Left lung (tissue), 10 donors: ENCODE measurements around the gene ADCY2. TPM values are rescaled to one million over a fixed set of nuclear protein-coding genes. Genes with fewer than 3 reads are reported as not detected.

ENCODE experiments used
- ATAC-seq: fragments of 200-7000 bp; cut with Tn5 transposase; one replicate; pipeline ENCODE4 v1.9.1; 2020; ENCODE audit warnings: moderate library complexity
- DNase-seq, 4 donors: peaks; one replicate each; pipeline ENCODE4 v3.0.0-alpha.2; 2013 to 2020
- H3K27ac ChIP-seq, 2 donors: fragments of 200-600 bp; sonication (generic) in 1 of 2; one replicate each; pipeline versions ENCODE4 v1.5.0 to v1.8.0; 2020 to 2021
- H3K27me3 ChIP-seq, 2 donors: fragments of 200-600 bp; sonication (generic) in 1 of 2; one replicate each; pipeline versions ENCODE4 v1.5.0 to v1.8.0; 2020 to 2021
- H3K36me3 ChIP-seq, 2 donors: fragments of 200-600 bp; sonication (generic) in 1 of 2; one replicate each; pipeline versions ENCODE4 v1.5.0 to v1.8.0; 2020 to 2021
- H3K4me1 ChIP-seq, 2 donors: fragments of 200-600 bp; one replicate each; pipeline ENCODE4 v1.8.0; 2021
- H3K4me3 ChIP-seq, 2 donors: fragments of 200-600 bp; sonication (generic) in 1 of 2; one replicate each; pipeline versions ENCODE4 v1.5.0 to v1.8.0; 2020 to 2021; ENCODE audit warnings: mild to moderate bottlenecking in 1 of 2
- H3K9me3 ChIP-seq, 2 donors: fragments of 200-600 bp; sonication (generic) in 1 of 2; one replicate each; pipeline versions ENCODE4 v1.5.0 to v1.8.0; 2020 to 2021
- CTCF ChIP-seq, 2 donors: fragments of 200-600 bp; sonication (generic) in 1 of 2; IDR thresholded peaks; one replicate each; pipeline versions ENCODE4 v1.5.0 to v1.8.0; 2021; ENCODE audit warnings: antibody characterized with exemption in 2 of 2
- intact Hi-C, 2 donors: fragments of 100-400 bp; cut with DNase I; formaldehyde crosslinking; loops; one replicate each; pipeline versions ENCODE4 v1.11.2 to v1.14.2; 2022
- polyA plus RNA-seq, 6 donors: library from polyadenylated mRNA; unstranded; fragments of 120-200 nt; gene quantifications; one replicate each; pipeline ENCODE4 v1.2.1, GENCODE V29; 2013; ENCODE audit not compliant: insufficient read length in 6 of 6
- total RNA-seq, 2 donors: library from RNA; stranded (reverse); fragmentation: NEBNext Ultra II Directional; extraction: Animal tissue kit (Norgen Biotek cat#: 25700); gene quantifications; one replicate each; pipeline ENCODE4 v1.2.1, GENCODE V29; 2021
- donor health status: DM: no; HTN: yes; CAD: no.
- donor health status: DM: no; HTN: no; CAD: no.

Gene ADCY2
- total and polyA plus RNA-seq, 8 donors: 0.34 to 14.0 (median 9.6) TPM

DNA sequence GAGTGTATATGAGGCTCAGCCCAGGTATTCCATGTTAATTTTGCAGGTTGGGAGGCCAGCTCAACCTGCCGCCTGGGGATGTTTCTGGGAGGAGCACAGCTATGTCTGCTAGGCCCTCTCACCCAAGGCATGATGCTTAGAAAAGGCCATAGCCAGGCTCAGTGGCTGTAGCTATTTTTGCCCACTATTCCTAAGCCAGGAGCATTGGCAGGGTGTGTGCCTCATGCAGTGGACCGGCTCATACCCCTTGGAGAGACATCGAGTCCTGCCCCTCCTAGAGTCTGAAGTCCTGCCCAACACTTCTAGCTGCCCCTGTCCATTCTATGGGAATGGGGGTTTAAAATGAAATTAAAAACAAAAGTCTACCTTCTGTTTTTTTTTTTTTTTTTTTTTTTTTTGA is 22.3 kb downstream of the ADCY2 start:
- H3K27me3 ChIP-seq: peaks cover 0 to 18% of the 10 kb centered on the region in 2 donors
- no peak for ATAC-seq
- no peaks in the 10 kb centered on the region for H3K36me3 ChIP-seq
- no peak for DNase-seq
- intact Hi-C loops: no loop called here
- no peaks in the 10 kb centered on the region for H3K4me1 ChIP-seq
- no peak overlapping the region for H3K27ac ChIP-seq
- no peak for TF ChIP-seq CTCF (IDR thresholded peaks at IDR 0.05)
- H3K9me3 ChIP-seq: no peaks in the 10 kb centered on the region
- H3K4me3 ChIP-seq: no peak overlapping the region

DNA sequence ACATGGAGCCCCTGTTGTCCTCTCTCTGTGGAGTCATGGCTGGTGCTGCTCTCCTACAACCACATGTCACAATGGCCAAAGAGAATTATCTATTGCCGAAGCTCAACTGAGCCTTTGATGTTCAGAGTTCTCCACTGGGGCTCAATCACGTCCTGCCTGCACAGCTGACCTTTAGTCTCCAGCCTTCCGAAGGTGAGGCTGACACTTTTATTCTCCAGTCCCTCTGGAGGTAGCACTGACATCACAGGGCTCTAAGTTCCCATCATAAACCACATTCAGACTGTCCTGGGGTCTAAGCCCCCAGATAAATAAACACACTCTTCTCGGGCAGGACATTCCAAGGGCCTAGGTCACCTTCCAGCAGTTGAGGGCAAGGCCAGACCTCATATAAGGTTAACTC is 23.4 kb downstream of the ADCY2 start:
- Histone ChIP-seq H3K27me3 (peaks cover 0 to 18% of the 10 kb centered on the region in 2 donors), H3K27ac (no peak overlapping the region), H3K4me1 (no peaks in the 10 kb centered on the region), H3K4me3 (no peak overlapping the region), H3K36me3 (no peaks in the 10 kb centered on the region), H3K9me3 (no peaks in the 10 kb centered on the region)
- no peak for ATAC-seq
- TF ChIP-seq CTCF (IDR thresholded peaks at IDR 0.05): no peak
- intact Hi-C loops: no loop called here
- no peak for DNase-seq

- TF ChIP-seq CTCF (IDR thresholded peaks at IDR 0.05): no peak
- H3K4me3 ChIP-seq: no peak overlapping the region
- no peaks in the 10 kb centered on the region for H3K4me1 ChIP-seq
- intact Hi-C loops: no loop called here
- peaks cover 0 to 18% of the 10 kb centered on the region in 2 donors for H3K27me3 ChIP-seq
- no peak overlapping the region for H3K27ac ChIP-seq
- DNase-seq (no peak), ATAC-seq (no peak)
- H3K36me3 ChIP-seq: no peaks in the 10 kb centered on the region
- H3K9me3 ChIP-seq: no peaks in the 10 kb centered on the region
These were observed 23.9 kb downstream of the ADCY2 start for GRCh38 chr5:7419846-7420245.

- H3K9me3 ChIP-seq: no peaks in the 10 kb centered on the region
- intact Hi-C loops: no loop called here
- ATAC-seq: no peak
These were observed 24.8 kb downstream of the ADCY2 start for GRCh38 chr5:7420510-7421280.

More at GRCh38 chr5:7420510-7421280, 24.8 kb downstream of the ADCY2 start:
- H3K36me3 ChIP-seq: no peaks in the 10 kb centered on the region
- no peak for TF ChIP-seq CTCF (IDR thresholded peaks at IDR 0.05)
- no peak overlapping the region for H3K27ac ChIP-seq
- no peak for DNase-seq
- peaks cover 0 to 18% of the 10 kb centered on the region in 2 donors for H3K27me3 ChIP-seq
- H3K4me1 ChIP-seq: no peaks in the 10 kb centered on the region
- no peak overlapping the region for H3K4me3 ChIP-seq
